DMS53 (cell line): ENCODE measurements around the gene GPR68.

ENCODE experiments used
- DNase-seq: peaks from one replicate; lab custom pipeline; 2025; lab: John Stamatoyannopoulos, UW

Gene GPR68

GRCh38 chr14:91244501-91244901 lies at the start of gene GPR68:
GPR68 (minus strand) TSS chr14:91244704; CDS start chr14:91235050, 9,654 bp downstream.
- DNase-seq, result no peak

GRCh38 chr14:91294153-91294552 lies 49.6 kb upstream of the GPR68 start:
- DNase-seq, result no peak

GRCh38 chr14:91293281-91293680 lies 48.8 kb upstream of the GPR68 start:
- peak; percentile 19 for DNase-seq

- DNase-seq, result no peak
Measured at GRCh38 chr14:91292491-91292890, 48.0 kb upstream of the GPR68 start.

- DNase-seq, result no peak
Measured at GRCh38 chr14:91291786-91292405, 47.4 kb upstream of the GPR68 start.

- DNase-seq, result no peak
Measured at GRCh38 chr14:91290986-91291385, 46.5 kb upstream of the GPR68 start.

GRCh38 chr14:91289464-91289863 lies 45.0 kb upstream of the GPR68 start:
- no peak for DNase-seq

GRCh38 chr14:91288876-91289275 lies 44.4 kb upstream of the GPR68 start:
- no peak for DNase-seq

GRCh38 chr14:91286530-91286937 lies 42.0 kb upstream of the GPR68 start:
- peak; percentile 80 for DNase-seq

- DNase-seq, result no peak
Measured at GRCh38 chr14:91284791-91285548, 40.5 kb upstream of the GPR68 start.

GRCh38 chr14:91284146-91284790 lies 39.8 kb upstream of the GPR68 start:
- DNase-seq, result no peak

GRCh38 chr14:91283666-91284065 lies 39.2 kb upstream of the GPR68 start:
- DNase-seq, result no peak

- DNase-seq, result no peak
Measured at GRCh38 chr14:91282954-91283645, 38.6 kb upstream of the GPR68 start.

GRCh38 chr14:91281346-91281745 lies 36.8 kb upstream of the GPR68 start:
- no peak for DNase-seq

GRCh38 chr14:91280129-91280528 lies 35.6 kb upstream of the GPR68 start:
- peak; percentile 92 for DNase-seq

- DNase-seq, result no peak
Measured at GRCh38 chr14:91279354-91279753, 34.9 kb upstream of the GPR68 start.

- DNase-seq, result no peak
Measured at GRCh38 chr14:91278383-91278715, 33.8 kb upstream of the GPR68 start.

GRCh38 chr14:91277546-91278382 lies 33.3 kb upstream of the GPR68 start:
- DNase-seq, result no peak

- DNase-seq, result peak; percentile 56
Measured at GRCh38 chr14:91274796-91275195, 30.3 kb upstream of the GPR68 start.

- DNase-seq, result peak; percentile 38
Measured at GRCh38 chr14:91273885-91274273, 29.4 kb upstream of the GPR68 start.

GRCh38 chr14:91273273-91273884 lies 28.9 kb upstream of the GPR68 start:
- DNase-seq, result no peak
